Small intestine (tissue), 7 donors: ENCODE measurements around the gene S100A6. TPM values are rescaled to one million over a fixed set of nuclear protein-coding genes. Genes with fewer than 3 reads are reported as not detected.

Experiments
- DNase-seq, 2 donors: peaks; one replicate each; pipeline versions ENCODE4 v3.0.0 to v3.0.0-alpha.2; 2013
- FAIRE-seq: peaks from 2 replicates; lab custom pipeline; 2012; peaks lifted over from hg19 to GRCh38; lab: Jason Lieb, UNC
- H3K27ac ChIP-seq, 3 donors: one replicate each; pipeline ENCODE4 v1.5.1; 2013; ENCODE audit warnings: low read length in 2 of 3, mild to moderate bottlenecking in 2 of 3, control low read depth in 1 of 3, inconsistent platforms in 1 of 3, low read depth in 1 of 3, moderate library complexity in 1 of 3
- H3K27me3 ChIP-seq, 3 donors: one replicate each; pipeline ENCODE4 v1.6.1; 2013; ENCODE audit warnings: low read length in 3 of 3, inconsistent platforms in 1 of 3; ENCODE audit not compliant: control insufficient read depth in 3 of 3, insufficient read depth in 3 of 3
- H3K36me3 ChIP-seq, 3 donors: one replicate each; pipeline ENCODE4 v1.6.1; 2013; ENCODE audit warnings: low read length in 3 of 3, inconsistent platforms in 1 of 3, low read depth in 1 of 3, mild to moderate bottlenecking in 1 of 3, moderate library complexity in 1 of 3; ENCODE audit not compliant: control insufficient read depth in 3 of 3, insufficient read depth in 2 of 3
- H3K4me1 ChIP-seq, 3 donors: one replicate each; pipeline ENCODE4 v1.6.1; 2013; ENCODE audit warnings: low read length in 2 of 3, inconsistent platforms in 1 of 3, low read depth in 1 of 3, mild to moderate bottlenecking in 1 of 3, moderate library complexity in 1 of 3; ENCODE audit not compliant: control insufficient read depth in 3 of 3, insufficient read depth in 2 of 3
- H3K4me3 ChIP-seq, 3 donors: one replicate each; pipeline ENCODE4 v1.5.1; 2013; ENCODE audit warnings: low read length in 3 of 3, control low read depth in 1 of 3, inconsistent platforms in 1 of 3, low read depth in 1 of 3, mild to moderate bottlenecking in 1 of 3, moderate library complexity in 1 of 3
- H3K9me3 ChIP-seq, 2 donors: one replicate each; pipeline ENCODE4 v1.6.1; 2013; ENCODE audit warnings: low read depth in 1 of 2, low read length in 1 of 2; ENCODE audit not compliant: control insufficient read depth in 2 of 2, insufficient read depth in 1 of 2
- WGBS, 3 donors: extraction: QIAGEN DNeasy Blood & Tissue Kit; methylation state at CpG; one replicate each; pipeline ENCODE4 v1.1.7; 2013; 5-methylcytosine and 5-hydroxymethylcytosine counted together
- polyA plus RNA-seq, 4 donors: library from polyadenylated mRNA; stranded (reverse) in 3 of 4; unstranded in 1 of 4; fragments of 200-250 nt in 3 of 4; fragments of 120-200 nt in 1 of 4; gene quantifications; one replicate each; pipeline versions ENCODE4 v1.2.1 to v1.2.3, GENCODE V29; 2013
- donor health status: healthy with polysubstance abuse.
- donor health status: control.
- donor health status: control.
- donor health status: Bipolar disorder and iron deficiency.
- donor health status: healthy.

Gene S100A6
- polyA plus RNA-seq, 4 donors, result 313 to 4,929 (median 1,988) TPM

- Histone ChIP-seq H3K9me3 (no peaks in the 10 kb centered on the region), H3K4me1 (peaks cover 4 to 31% (median 9%) of the 10 kb centered on the region in 3 donors), H3K27me3 (no peaks in the 10 kb centered on the region), H3K36me3 (no peaks in the 10 kb centered on the region), H3K27ac (no peak overlapping the region), H3K4me3 (no peak overlapping the region)
- DNase-seq (peak; percentile 81 to 87), FAIRE-seq (no peak)
- 0 to 2% (median 1%) methylated on average over 7 of the region's 7 CpGs for WGBS, 3 donors
These were observed 24.8 kb downstream of the S100A6 start for GRCh38 chr1:153510984-153511410.

GRCh38 chr1:153509729-153510354, 25.9 kb downstream of the S100A6 start:
- no peaks in the 10 kb centered on the region for H3K36me3 ChIP-seq
- FAIRE-seq, result no peak
- no peaks in the 10 kb centered on the region for H3K27me3 ChIP-seq
- H3K4me3 ChIP-seq, result no peak overlapping the region
- no peak overlapping the region for H3K27ac ChIP-seq
- peak in 1 of 2 donors; percentile 71 for DNase-seq
- 30 to 62% (median 33%) methylated on average over 4 of the region's 4 CpGs for WGBS, 3 donors
- peaks cover 2 to 24% (median 2%) of the 10 kb centered on the region in 3 donors for H3K4me1 ChIP-seq
- H3K9me3 ChIP-seq, result no peaks in the 10 kb centered on the region

- DNase-seq, result no peak
- H3K27me3 ChIP-seq, result no peaks in the 10 kb centered on the region
- H3K9me3 ChIP-seq, result no peaks in the 10 kb centered on the region
- no peaks in the 10 kb centered on the region for H3K36me3 ChIP-seq
- H3K4me3 ChIP-seq, result no peak overlapping the region
- H3K4me1 ChIP-seq, result peaks cover 2 to 24% (median 2%) of the 10 kb centered on the region in 3 donors
- WGBS, 3 donors, result 82 to 94% (median 88%) methylated on average over 3 of the region's 3 CpGs
- no peak for FAIRE-seq
- no peak overlapping the region for H3K27ac ChIP-seq
These were observed 26.8 kb downstream of the S100A6 start for GRCh38 chr1:153509036-153509435.

DNA sequence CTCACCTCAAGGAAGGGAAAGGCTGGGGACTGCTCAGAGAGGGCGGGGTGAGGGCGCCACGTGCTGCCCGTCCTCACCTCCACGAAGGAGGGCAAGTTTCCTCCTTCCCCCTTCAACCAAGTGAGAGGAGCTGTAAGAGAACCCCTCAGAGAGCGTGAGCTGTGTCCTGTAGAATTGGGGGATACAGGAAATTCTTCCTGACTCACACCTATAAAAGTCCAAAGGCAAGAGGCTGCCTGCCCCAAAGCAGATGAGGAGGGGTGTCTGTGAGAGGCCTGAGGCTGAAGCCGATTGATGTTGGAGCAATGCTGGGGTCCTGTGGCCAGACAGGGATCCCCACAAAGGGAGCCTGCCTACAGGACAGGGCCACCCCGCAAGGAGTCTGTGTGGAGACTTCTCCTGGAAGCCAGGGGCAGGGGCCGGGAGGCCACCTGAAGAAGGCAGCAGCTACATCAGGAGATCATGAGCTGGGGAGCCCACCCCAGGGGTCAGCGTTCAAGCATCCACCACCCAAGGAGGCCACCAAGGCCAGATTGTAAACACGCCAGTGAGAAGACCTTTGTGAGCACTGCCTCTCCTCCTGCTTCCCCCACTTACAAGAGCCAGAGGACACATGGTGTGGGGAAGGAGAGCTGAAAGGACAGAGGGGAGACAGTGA, 27.7 kb downstream of the S100A6 start:
- H3K4me3 ChIP-seq, result no peak overlapping the region
- 77 to 88% (median 84%) methylated on average over 11 of the region's 11 CpGs for WGBS, 3 donors
- H3K27me3 ChIP-seq, result no peaks in the 10 kb centered on the region
- DNase-seq (no peak), FAIRE-seq (no peak)
- H3K4me1 ChIP-seq, result peaks cover 2 to 24% (median 2%) of the 10 kb centered on the region in 3 donors
- peak overlapping the region in 2 of 3 donors; percentile 57 to 68 for H3K27ac ChIP-seq
- no peaks in the 10 kb centered on the region for H3K36me3 ChIP-seq
- no peaks in the 10 kb centered on the region for H3K9me3 ChIP-seq

DNA sequence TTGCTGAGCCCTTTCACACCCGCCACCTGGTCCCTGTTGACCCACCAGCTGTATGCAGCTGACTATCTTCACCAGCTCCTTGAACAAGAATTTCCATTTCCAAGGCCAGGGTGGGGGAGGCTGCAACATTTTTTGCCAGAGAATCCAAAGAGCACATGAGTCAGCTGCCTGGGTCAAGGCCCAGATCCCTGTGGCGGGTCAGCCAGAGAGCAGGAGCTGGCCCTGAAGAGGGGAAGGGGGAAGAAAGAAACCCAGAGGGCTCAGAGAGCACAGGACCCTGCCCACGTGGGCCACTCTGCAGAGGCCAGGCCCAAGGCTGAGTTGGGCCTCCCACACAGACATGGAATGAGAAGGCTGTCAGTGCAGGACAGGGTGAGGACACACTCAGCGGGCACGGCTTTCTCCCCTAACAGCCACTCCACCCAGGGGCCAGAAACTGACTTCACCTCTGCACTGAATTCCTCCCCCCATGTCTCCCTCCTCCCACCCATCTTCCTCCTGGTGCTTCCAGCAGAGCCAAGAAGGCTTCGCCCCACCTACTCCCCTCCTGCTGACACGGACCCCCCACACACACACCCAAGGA, 28.9 kb downstream of the S100A6 start:
- no peaks in the 10 kb centered on the region for H3K9me3 ChIP-seq
- no peak overlapping the region for H3K4me3 ChIP-seq
- peak overlapping the region in 2 of 3 donors; percentile 57 to 87 for H3K27ac ChIP-seq
- peaks cover 2 to 21% (median 2%) of the 10 kb centered on the region in 3 donors for H3K4me1 ChIP-seq
- H3K27me3 ChIP-seq, result no peaks in the 10 kb centered on the region
- WGBS, 3 donors, result 37 to 50% (median 43%) methylated on average over 7 of the region's 7 CpGs
- no peaks in the 10 kb centered on the region for H3K36me3 ChIP-seq
- FAIRE-seq, result no peak
- peak; percentile 77 to 79 for DNase-seq

DNA sequence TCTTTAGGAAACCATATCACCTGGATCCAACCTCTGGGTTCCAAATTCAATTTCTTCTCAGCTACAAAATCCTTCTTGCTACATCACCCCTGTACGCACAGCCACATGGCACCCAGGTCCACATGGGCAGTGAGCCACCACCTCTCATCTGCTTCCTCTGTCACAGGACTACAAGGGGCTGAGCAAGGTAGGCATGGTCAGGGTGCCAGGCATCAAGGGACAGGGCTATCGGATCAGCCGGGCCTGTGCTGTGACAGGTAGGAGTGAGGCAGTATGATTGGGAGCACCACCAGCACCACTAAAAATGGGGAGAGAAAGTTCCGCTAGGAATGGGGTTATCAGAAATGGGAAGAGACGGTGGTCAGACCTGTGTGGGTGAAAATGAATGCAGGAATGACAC, 29.4 kb downstream of the S100A6 start:
- Histone ChIP-seq H3K9me3 (no peaks in the 10 kb centered on the region), H3K4me3 (no peak overlapping the region), H3K27ac (peak overlapping the region in 2 of 3 donors; percentile 57 to 59), H3K4me1 (peaks cover 2 to 21% (median 2%) of the 10 kb centered on the region in 3 donors), H3K36me3 (no peaks in the 10 kb centered on the region), H3K27me3 (no peaks in the 10 kb centered on the region)
- FAIRE-seq (no peak), DNase-seq (no peak)
- WGBS, 3 donors, result 80 to 87% (median 85%) methylated on average over 5 of the region's 5 CpGs

DNA sequence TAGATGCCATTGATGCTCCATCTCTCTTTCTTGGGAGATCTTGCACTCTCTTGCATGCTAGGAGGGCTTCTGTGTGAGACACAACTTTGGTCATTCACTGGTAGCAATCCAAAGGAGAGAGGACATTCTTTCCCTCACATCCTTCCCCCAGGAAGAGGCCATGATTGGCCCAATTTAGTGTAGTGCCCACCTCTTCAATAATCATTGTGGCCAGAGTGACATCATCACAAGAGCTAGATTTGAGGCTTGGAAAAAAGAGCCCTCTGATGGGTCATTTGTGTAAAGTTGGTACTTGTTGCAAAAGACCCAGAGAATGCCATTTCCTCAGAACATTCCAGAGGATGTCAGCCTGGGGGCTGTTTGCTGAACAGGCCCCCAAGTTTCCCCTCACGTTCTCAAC, 30.2 kb downstream of the S100A6 start:
- WGBS, 3 donors, result 83 to 100% (median 89%) methylated on average over 1 of the region's 1 CpG
- Histone ChIP-seq H3K27me3 (no peaks in the 10 kb centered on the region), H3K36me3 (no peaks in the 10 kb centered on the region), H3K4me3 (no peak overlapping the region), H3K27ac (no peak overlapping the region), H3K9me3 (no peaks in the 10 kb centered on the region), H3K4me1 (peaks cover 2 to 21% (median 2%) of the 10 kb centered on the region in 3 donors)
- no peak for DNase-seq
- no peak for FAIRE-seq

DNA sequence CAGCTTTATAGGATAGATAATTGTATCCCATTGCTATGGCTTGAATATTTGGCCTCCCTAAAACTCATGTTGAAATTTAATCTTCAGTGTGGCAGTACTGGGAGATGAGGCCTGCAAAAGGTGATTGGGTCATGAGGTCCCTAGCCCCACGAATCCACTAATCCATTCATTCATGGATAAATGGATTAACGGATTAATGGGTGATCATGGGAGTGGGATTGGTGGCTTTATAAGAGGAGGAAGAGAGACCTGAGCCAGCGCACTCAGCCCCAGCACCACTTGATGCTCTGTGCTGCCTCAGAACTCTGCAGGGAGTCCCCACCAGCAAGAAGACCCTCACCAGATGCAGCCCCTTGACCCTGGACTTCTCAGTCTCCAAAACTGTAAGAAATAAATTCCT, 32.0 kb downstream of the S100A6 start:
- H3K4me1 ChIP-seq, result peaks cover 2 to 21% (median 2%) of the 10 kb centered on the region in 3 donors
- no peaks in the 10 kb centered on the region for H3K27me3 ChIP-seq
- H3K4me3 ChIP-seq, result no peak overlapping the region
- H3K9me3 ChIP-seq, result no peaks in the 10 kb centered on the region
- H3K36me3 ChIP-seq, result no peaks in the 10 kb centered on the region
- FAIRE-seq (no peak), DNase-seq (no peak)
- 72 to 92% (median 87%) methylated on average over 3 of the region's 3 CpGs for WGBS, 3 donors
- no peak overlapping the region for H3K27ac ChIP-seq
